GM23338 (cell line): Measurements from ENCODE around the gene PHLDB3. TPM values are rescaled to one million over a fixed set of nuclear protein-coding genes. Genes with fewer than 3 reads are reported as not detected.

ENCODE experiments used
- ATAC-seq: fragments of 200-7000 bp; cut with Tn5 transposase; 3 replicates; pipeline ENCODE4 v1.9.1; 2020
- DNase-seq: peaks from one replicate; pipeline ENCODE4 v3.0.0-alpha.2; 2015; ENCODE audit warnings: low spot score
- H2AFZ ChIP-seq: fragments of 200-600 bp; sonication (generic); 2 replicates; pipeline ENCODE4 v1.8.0; 2016; ENCODE audit warnings: antibody characterized with exemption, mild to moderate bottlenecking, moderate library complexity
- H3F3A ChIP-seq: fragments of 200-600 bp; sonication (generic); replicated peaks from 2 replicates; pipeline ENCODE4 v1.8.0; 2017; ENCODE audit warnings: antibody characterized with exemption, mixed run types, low read depth
- H3K27ac ChIP-seq: fragments of 200-600 bp; sonication (generic); 2 replicates; pipeline ENCODE4 v1.6.1; 2016; ENCODE audit warnings: low read depth
- H3K27me3 ChIP-seq: fragments of 200-600 bp; sonication (generic); 2 replicates; pipeline ENCODE4 v1.8.0; 2016; ENCODE audit warnings: mild to moderate bottlenecking, mixed run types, moderate library complexity; ENCODE audit not compliant: insufficient read depth
- H3K36me3 ChIP-seq: fragments of 200-600 bp; sonication (generic); 2 replicates; pipeline ENCODE4 v1.8.0; 2016; ENCODE audit warnings: mild to moderate bottlenecking; ENCODE audit not compliant: insufficient read depth
- H3K4me1 ChIP-seq: fragments of 200-600 bp; sonication (generic); 2 replicates; pipeline ENCODE4 v1.8.0; 2016; ENCODE audit warnings: mild to moderate bottlenecking, moderate library complexity; ENCODE audit not compliant: insufficient read depth
- H3K4me2 ChIP-seq: fragments of 200-600 bp; sonication (generic); 2 replicates; pipeline ENCODE4 v1.7.1; 2017; ENCODE audit warnings: mixed run types
- H3K4me3 ChIP-seq: fragments of 200-600 bp; sonication (generic); 2 replicates; pipeline ENCODE4 v1.6.1; 2016; ENCODE audit warnings: mixed run types
- H3K79me2 ChIP-seq: fragments of 200-600 bp; sonication (generic); replicated peaks from 2 replicates; pipeline ENCODE4 v1.8.0; 2017; ENCODE audit warnings: mild to moderate bottlenecking; ENCODE audit not compliant: insufficient read depth
- H3K9me2 ChIP-seq: fragments of 200-600 bp; sonication (generic); 2 replicates; pipeline ENCODE4 v1.8.0; 2017; ENCODE audit not compliant: insufficient read depth
- H4K20me1 ChIP-seq: fragments of 200-600 bp; sonication (generic); replicated peaks from 2 replicates; pipeline ENCODE4 v1.8.0; 2017; ENCODE audit warnings: mild to moderate bottlenecking; ENCODE audit not compliant: insufficient read depth
- H3K27ac Mint-ChIP-seq: 2 replicates; pipeline ENCODE4 v1.8.0; 2020; ENCODE audit warnings: inconsistent platforms, mild to moderate bottlenecking, moderate library complexity, mixed read lengths
- H3K27me3 Mint-ChIP-seq: 3 replicates; pipeline ENCODE4 v1.8.0; 2022; ENCODE audit warnings: low read depth, mild to moderate bottlenecking, moderate library complexity, mixed read lengths, inconsistent platforms; ENCODE audit not compliant: insufficient read depth, poor library complexity
- H3K36me3 Mint-ChIP-seq: 3 replicates; pipeline ENCODE4 v1.8.0; 2021; ENCODE audit warnings: low read depth, mild to moderate bottlenecking, inconsistent platforms, moderate library complexity, mixed read lengths
- H3K4me1 Mint-ChIP-seq: 3 replicates; pipeline ENCODE4 v1.8.0; 2020; ENCODE audit warnings: mild to moderate bottlenecking, inconsistent platforms, mixed read lengths
- H3K4me3 Mint-ChIP-seq: 3 replicates; pipeline ENCODE4 v1.8.0; 2021; ENCODE audit warnings: moderate library complexity, mild to moderate bottlenecking, inconsistent platforms, mixed read lengths
- H3K9me3 Mint-ChIP-seq: 3 replicates; pipeline ENCODE4 v1.8.0; 2020; ENCODE audit warnings: moderate library complexity, mild to moderate bottlenecking, inconsistent platforms, mixed read lengths
- CREB1 ChIP-seq: fragments of 250-450 bp; sonication (Bioruptor Pico); IDR thresholded peaks from 2 replicates; pipeline ENCODE4 v1.5.0; 2020; ENCODE audit warnings: low read depth, mild to moderate bottlenecking, moderate library complexity
- NANOG ChIP-seq: IDR thresholded peaks from 2 replicates; pipeline ENCODE4 v1.6.1; 2016; ENCODE audit warnings: antibody characterized with exemption, borderline replicate concordance
- POLR2AphosphoS5 ChIP-seq: IDR thresholded peaks from 2 replicates; pipeline ENCODE4 v1.6.1; 2016; ENCODE audit warnings: antibody characterized with exemption, low read depth
- polyA plus RNA-seq: library from polyadenylated mRNA; unstranded; fragments of >200 nt; fragmentation: Nextera tagmentation; extraction: Ambion mirVana; gene quantifications from 2 replicates; pipeline ENCODE4 v1.2.1, GENCODE V29; 2016
- total RNA-seq: library from RNA; depleted of rRNA; stranded (reverse); fragments of >200 nt; shearing (Covaris generic); gene quantifications from 2 replicates; pipeline ENCODE4 v1.2.3, GENCODE V29; 2014
- TF ChIP-seq, protein P1 (sequence below): IDR thresholded peaks from 2 replicates; pipeline ENCODE4 v1.6.1; 2016; ENCODE audit warnings: antibody characterized with exemption
- TF ChIP-seq, protein P2 (sequence below): IDR thresholded peaks from one replicate; pipeline ENCODE4 v1.6.1; 2018; ENCODE audit warnings: antibody characterized with exemption; ENCODE audit not compliant: unreplicated experiment
- TF ChIP-seq, protein P3 (sequence below): fragments of 250-450 bp; sonication (Bioruptor Pico); IDR thresholded peaks from 2 replicates; pipeline ENCODE4 v1.5.0; 2020; ENCODE audit warnings: mild to moderate bottlenecking, moderate library complexity

PHLDB3 gene
- total and polyA plus RNA-seq, 2 experiments from 2014 or later = 6.3 to 15.4 TPM

DNA sequence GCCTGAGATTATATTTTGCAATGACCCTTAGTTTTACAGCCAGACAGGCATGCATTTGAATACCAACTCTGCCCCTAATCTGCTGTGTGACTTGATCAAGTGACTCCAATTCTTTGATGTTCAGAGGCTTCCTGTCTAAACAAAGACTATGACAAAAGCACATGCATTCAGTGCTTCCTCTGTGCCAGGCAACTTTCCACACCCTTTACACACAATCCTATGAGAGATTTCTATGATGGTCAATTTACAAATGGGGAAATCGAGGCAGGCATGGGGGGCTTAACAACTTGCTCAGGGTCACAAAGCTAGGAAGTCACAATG is 35.4 kb downstream of the PHLDB3 start:
- ATAC-seq = no peak
- no peaks in the 10 kb centered on the region for H3K9me2 ChIP-seq
- no peak for DNase-seq
- no peak overlapping the region for H3K4me3 ChIP-seq
- no peaks in the 10 kb centered on the region for H4K20me1 ChIP-seq
- TF ChIP-seq NANOG (no peak), CREB1 (no peak), POLR2AphosphoS5 (no peak)
- TF ChIP-seq, protein P1, sequence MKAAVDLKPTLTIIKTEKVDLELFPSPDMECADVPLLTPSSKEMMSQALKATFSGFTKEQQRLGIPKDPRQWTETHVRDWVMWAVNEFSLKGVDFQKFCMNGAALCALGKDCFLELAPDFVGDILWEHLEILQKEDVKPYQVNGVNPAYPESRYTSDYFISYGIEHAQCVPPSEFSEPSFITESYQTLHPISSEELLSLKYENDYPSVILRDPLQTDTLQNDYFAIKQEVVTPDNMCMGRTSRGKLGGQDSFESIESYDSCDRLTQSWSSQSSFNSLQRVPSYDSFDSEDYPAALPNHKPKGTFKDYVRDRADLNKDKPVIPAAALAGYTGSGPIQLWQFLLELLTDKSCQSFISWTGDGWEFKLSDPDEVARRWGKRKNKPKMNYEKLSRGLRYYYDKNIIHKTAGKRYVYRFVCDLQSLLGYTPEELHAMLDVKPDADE = no peak
- TF ChIP-seq, protein P2, sequence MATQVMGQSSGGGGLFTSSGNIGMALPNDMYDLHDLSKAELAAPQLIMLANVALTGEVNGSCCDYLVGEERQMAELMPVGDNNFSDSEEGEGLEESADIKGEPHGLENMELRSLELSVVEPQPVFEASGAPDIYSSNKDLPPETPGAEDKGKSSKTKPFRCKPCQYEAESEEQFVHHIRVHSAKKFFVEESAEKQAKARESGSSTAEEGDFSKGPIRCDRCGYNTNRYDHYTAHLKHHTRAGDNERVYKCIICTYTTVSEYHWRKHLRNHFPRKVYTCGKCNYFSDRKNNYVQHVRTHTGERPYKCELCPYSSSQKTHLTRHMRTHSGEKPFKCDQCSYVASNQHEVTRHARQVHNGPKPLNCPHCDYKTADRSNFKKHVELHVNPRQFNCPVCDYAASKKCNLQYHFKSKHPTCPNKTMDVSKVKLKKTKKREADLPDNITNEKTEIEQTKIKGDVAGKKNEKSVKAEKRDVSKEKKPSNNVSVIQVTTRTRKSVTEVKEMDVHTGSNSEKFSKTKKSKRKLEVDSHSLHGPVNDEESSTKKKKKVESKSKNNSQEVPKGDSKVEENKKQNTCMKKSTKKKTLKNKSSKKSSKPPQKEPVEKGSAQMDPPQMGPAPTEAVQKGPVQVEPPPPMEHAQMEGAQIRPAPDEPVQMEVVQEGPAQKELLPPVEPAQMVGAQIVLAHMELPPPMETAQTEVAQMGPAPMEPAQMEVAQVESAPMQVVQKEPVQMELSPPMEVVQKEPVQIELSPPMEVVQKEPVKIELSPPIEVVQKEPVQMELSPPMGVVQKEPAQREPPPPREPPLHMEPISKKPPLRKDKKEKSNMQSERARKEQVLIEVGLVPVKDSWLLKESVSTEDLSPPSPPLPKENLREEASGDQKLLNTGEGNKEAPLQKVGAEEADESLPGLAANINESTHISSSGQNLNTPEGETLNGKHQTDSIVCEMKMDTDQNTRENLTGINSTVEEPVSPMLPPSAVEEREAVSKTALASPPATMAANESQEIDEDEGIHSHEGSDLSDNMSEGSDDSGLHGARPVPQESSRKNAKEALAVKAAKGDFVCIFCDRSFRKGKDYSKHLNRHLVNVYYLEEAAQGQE = no peak
- TF ChIP-seq, protein P3, sequence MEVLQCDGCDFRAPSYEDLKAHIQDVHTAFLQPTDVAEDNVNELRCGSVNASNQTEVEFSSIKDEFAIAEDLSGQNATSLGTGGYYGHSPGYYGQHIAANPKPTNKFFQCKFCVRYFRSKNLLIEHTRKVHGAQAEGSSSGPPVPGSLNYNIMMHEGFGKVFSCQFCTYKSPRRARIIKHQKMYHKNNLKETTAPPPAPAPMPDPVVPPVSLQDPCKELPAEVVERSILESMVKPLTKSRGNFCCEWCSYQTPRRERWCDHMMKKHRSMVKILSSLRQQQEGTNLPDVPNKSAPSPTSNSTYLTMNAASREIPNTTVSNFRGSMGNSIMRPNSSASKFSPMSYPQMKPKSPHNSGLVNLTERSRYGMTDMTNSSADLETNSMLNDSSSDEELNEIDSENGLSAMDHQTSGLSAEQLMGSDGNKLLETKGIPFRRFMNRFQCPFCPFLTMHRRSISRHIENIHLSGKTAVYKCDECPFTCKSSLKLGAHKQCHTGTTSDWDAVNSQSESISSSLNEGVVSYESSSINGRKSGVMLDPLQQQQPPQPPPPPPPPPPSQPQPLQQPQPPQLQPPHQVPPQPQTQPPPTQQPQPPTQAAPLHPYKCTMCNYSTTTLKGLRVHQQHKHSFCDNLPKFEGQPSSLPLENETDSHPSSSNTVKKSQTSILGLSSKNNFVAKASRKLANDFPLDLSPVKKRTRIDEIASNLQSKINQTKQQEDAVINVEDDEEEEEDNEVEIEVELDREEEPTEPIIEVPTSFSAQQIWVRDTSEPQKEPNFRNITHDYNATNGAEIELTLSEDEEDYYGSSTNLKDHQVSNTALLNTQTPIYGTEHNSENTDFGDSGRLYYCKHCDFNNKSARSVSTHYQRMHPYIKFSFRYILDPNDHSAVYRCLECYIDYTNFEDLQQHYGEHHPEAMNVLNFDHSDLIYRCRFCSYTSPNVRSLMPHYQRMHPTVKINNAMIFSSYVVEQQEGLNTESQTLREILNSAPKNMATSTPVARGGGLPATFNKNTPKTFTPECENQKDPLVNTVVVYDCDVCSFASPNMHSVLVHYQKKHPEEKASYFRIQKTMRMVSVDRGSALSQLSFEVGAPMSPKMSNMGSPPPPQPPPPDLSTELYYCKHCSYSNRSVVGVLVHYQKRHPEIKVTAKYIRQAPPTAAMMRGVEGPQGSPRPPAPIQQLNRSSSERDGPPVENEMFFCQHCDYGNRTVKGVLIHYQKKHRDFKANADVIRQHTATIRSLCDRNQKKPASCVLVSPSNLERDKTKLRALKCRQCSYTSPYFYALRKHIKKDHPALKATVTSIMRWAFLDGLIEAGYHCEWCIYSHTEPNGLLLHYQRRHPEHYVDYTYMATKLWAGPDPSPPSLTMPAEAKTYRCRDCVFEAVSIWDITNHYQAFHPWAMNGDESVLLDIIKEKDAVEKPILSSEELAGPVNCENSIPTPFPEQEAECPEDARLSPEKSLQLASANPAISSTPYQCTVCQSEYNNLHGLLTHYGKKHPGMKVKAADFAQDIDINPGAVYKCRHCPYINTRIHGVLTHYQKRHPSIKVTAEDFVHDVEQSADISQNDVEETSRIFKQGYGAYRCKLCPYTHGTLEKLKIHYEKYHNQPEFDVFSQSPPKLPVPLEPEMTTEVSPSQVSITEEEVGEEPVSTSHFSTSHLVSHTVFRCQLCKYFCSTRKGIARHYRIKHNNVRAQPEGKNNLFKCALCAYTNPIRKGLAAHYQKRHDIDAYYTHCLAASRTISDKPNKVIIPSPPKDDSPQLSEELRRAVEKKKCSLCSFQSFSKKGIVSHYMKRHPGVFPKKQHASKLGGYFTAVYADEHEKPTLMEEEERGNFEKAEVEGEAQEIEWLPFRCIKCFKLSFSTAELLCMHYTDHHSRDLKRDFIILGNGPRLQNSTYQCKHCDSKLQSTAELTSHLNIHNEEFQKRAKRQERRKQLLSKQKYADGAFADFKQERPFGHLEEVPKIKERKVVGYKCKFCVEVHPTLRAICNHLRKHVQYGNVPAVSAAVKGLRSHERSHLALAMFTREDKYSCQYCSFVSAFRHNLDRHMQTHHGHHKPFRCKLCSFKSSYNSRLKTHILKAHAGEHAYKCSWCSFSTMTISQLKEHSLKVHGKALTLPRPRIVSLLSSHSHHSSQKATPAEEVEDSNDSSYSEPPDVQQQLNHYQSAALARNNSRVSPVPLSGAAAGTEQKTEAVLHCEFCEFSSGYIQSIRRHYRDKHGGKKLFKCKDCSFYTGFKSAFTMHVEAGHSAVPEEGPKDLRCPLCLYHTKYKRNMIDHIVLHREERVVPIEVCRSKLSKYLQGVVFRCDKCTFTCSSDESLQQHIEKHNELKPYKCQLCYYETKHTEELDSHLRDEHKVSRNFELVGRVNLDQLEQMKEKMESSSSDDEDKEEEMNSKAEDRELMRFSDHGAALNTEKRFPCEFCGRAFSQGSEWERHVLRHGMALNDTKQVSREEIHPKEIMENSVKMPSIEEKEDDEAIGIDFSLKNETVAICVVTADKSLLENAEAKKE = no peak
- peaks cover 4% of the 10 kb centered on the region; the same call in 1 of the 2 replicates for H3K4me1 ChIP-seq
- no peak overlapping the region for H3K27ac ChIP-seq
- H3K4me1 Mint-ChIP-seq = peaks cover 3% of the 10 kb centered on the region; the same call in 2 of the 3 replicates
- no peak overlapping the region for H3K27ac Mint-ChIP-seq
- H3K36me3 Mint-ChIP-seq = no peaks in the 10 kb centered on the region
- no peak overlapping the region for H3K4me3 Mint-ChIP-seq
- H3K27me3 Mint-ChIP-seq = peaks cover 21% of the 10 kb centered on the region
- no peaks in the 10 kb centered on the region for H3K79me2 ChIP-seq
- no peak overlapping the region for H2AFZ ChIP-seq
- H3K36me3 ChIP-seq = no peaks in the 10 kb centered on the region
- no peak overlapping the region for H3K4me2 ChIP-seq
- peaks cover 22% of the 10 kb centered on the region for H3K27me3 ChIP-seq
- H3F3A ChIP-seq = peaks cover 2% of the 10 kb centered on the region
- no peaks in the 10 kb centered on the region for H3K9me3 Mint-ChIP-seq
